SU-DHL-6 (cell line): Measurements from ENCODE around the gene EP300.

ENCODE experiments used
- CTCF ChIP-seq: fragments of 200-600 bp; sonication (generic); IDR thresholded peaks from one replicate; pipeline ENCODE4 v1.5.1; 2017; ENCODE audit warnings: antibody characterized with exemption, mild to moderate bottlenecking, low read length, moderate library complexity; ENCODE audit not compliant: insufficient read depth, poor library complexity, severe bottlenecking
- EZH2phosphoT487 ChIP-seq: fragments of 200-600 bp; sonication (generic), shearing (Covaris generic); conservative IDR thresholded peaks from 2 replicates; pipeline ENCODE4 v1.6.1; 2018; ENCODE audit warnings: mild to moderate bottlenecking, antibody characterized with exemption, low read length, moderate library complexity, mixed read lengths

DNA sequence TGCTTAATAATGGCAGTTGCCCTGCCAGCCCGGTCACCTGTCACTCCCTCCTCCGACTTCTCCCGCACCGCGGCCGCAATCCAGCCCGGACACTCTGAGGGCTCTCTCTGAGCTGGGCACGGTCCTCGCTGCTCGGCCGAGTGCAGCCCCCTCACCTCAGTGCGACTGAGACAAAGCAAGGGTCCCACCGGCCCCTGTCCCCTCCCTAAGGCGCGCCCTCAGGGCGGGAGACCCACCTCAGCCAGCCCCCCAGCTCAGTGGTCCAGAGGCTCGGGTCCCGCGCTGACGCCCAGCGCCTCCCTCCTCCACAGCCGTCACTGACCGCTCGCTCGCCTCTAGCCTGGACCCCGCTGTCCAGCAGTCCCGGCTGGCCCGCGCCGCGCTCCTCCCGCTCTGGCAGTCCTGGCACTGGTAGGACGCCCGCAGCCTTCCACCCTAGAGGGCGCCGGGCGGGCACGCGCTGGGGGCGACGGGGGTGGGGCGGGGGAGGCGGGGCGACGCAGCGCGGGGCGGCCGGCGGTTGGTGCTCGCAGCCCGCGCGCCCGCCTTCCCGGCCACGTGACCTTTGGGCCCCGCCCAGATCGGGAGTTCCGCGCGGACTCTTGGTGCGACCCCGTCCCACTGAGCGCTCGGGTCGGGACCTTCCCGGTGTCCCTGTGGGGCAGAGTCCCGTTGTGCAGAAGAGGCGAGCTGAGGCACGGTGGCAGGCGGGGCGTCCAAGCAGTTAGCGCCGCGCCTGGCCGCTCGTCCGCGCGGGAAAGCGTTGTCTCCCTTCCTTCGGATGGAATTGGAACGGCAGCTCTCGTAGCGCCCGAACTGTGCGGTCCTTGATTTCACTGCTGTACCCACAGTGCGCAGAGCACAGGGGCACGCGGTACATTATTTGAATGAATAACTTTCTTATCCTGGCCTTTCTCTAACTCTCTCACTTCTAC lies 104.9 kb downstream of the EP300 start:
- no peak for TF ChIP-seq CTCF
- no peak for TF ChIP-seq EZH2phosphoT487
